Measurements from ENCODE around the gene LRRC34.

Gene LRRC34

GRCh38 chr3:169825316-169825715, 12.6 kb upstream of the LRRC34 start:
- no peak for TF ChIP-seq EZH2 (IDR thresholded peaks at IDR 0.05)
- no peak for TF ChIP-seq FOXP2 (optimal IDR thresholded peaks at IDR 0.05; ENCODE audit: control extremely low read depth, extremely low read length, insufficient read depth)
- no peak for TF ChIP-seq POLR2AphosphoS5 (IDR thresholded peaks at IDR 0.05; ENCODE audit: borderline replicate concordance, low read depth, low read length)
- no peak overlapping the region for H3K4me3 ChIP-seq
- no peak for DNase-seq (ENCODE audit: low read depth, low spot score)
- H3K27ac ChIP-seq = no peak overlapping the region
- H3K9ac ChIP-seq (ENCODE audit: insufficient read length) = no peak overlapping the region
- H3K9me3 ChIP-seq (ENCODE audit: low read depth, low read length) = no peaks in the 10 kb centered on the region
- H3K36me3 ChIP-seq (ENCODE audit: insufficient read depth, low read length) = no peaks in the 10 kb centered on the region

GRCh38 chr3:169822983-169823382, 10.3 kb upstream of the LRRC34 start:
- TF ChIP-seq POLR2AphosphoS5 (IDR thresholded peaks at IDR 0.05; ENCODE audit: borderline replicate concordance, low read depth, low read length) (no peak), EZH2 (IDR thresholded peaks at IDR 0.05) (no peak)
- Histone ChIP-seq H3K9ac (ENCODE audit: insufficient read length) (no peak overlapping the region), H3K27ac (no peak overlapping the region), H3K9me3 (ENCODE audit: low read depth, low read length) (no peaks in the 10 kb centered on the region), H3K36me3 (ENCODE audit: insufficient read depth, low read length) (no peaks in the 10 kb centered on the region), H3K4me3 (no peak overlapping the region)
- DNase-seq (ENCODE audit: low read depth, low spot score) = no peak

- H3K27ac ChIP-seq = no peak overlapping the region
- no peak overlapping the region for H3K4me3 ChIP-seq
- H3K9me3 ChIP-seq (ENCODE audit: low read depth, low read length) = no peaks in the 10 kb centered on the region
- TF ChIP-seq EZH2 (IDR thresholded peaks at IDR 0.05) (no peak), FOXP2 (optimal IDR thresholded peaks at IDR 0.05; ENCODE audit: control extremely low read depth, extremely low read length, insufficient read depth) (no peak), POLR2AphosphoS5 (IDR thresholded peaks at IDR 0.05; ENCODE audit: borderline replicate concordance, low read depth, low read length) (no peak)
- H3K9ac ChIP-seq (ENCODE audit: insufficient read length) = no peak overlapping the region
- DNase-seq (ENCODE audit: low read depth, low spot score) = no peak
- H3K36me3 ChIP-seq (ENCODE audit: insufficient read depth, low read length) = no peaks in the 10 kb centered on the region
These were observed 9.8 kb upstream of the LRRC34 start for GRCh38 chr3:169822540-169822939.

- Histone ChIP-seq H3K9ac (ENCODE audit: insufficient read length) (no peak overlapping the region), H3K27ac (no peak overlapping the region), H3K9me3 (ENCODE audit: low read depth, low read length) (no peaks in the 10 kb centered on the region), H3K4me3 (no peak overlapping the region), H3K36me3 (ENCODE audit: insufficient read depth, low read length) (no peaks in the 10 kb centered on the region)
- no peak for DNase-seq (ENCODE audit: low read depth, low spot score)
- TF ChIP-seq EZH2 (IDR thresholded peaks at IDR 0.05) (no peak), FOXP2 (optimal IDR thresholded peaks at IDR 0.05; ENCODE audit: control extremely low read depth, extremely low read length, insufficient read depth) (no peak), POLR2AphosphoS5 (IDR thresholded peaks at IDR 0.05; ENCODE audit: borderline replicate concordance, low read depth, low read length) (no peak)
These were observed 9.4 kb upstream of the LRRC34 start for GRCh38 chr3:169822091-169822490.

GRCh38 chr3:169818316-169818715, 5.6 kb upstream of the LRRC34 start:
- Histone ChIP-seq H3K36me3 (ENCODE audit: insufficient read depth, low read length) (no peaks in the 10 kb centered on the region), H3K9me3 (ENCODE audit: low read depth, low read length) (no peaks in the 10 kb centered on the region), H3K9ac (ENCODE audit: insufficient read length) (no peak overlapping the region), H3K4me3 (no peak overlapping the region), H3K27ac (no peak overlapping the region)
- no peak for DNase-seq (ENCODE audit: low read depth, low spot score)
- TF ChIP-seq POLR2AphosphoS5 (IDR thresholded peaks at IDR 0.05; ENCODE audit: borderline replicate concordance, low read depth, low read length) (no peak), EZH2 (IDR thresholded peaks at IDR 0.05) (no peak), FOXP2 (optimal IDR thresholded peaks at IDR 0.05; ENCODE audit: control extremely low read depth, extremely low read length, insufficient read depth) (no peak)

- no peaks in the 10 kb centered on the region for H3K36me3 ChIP-seq (ENCODE audit: insufficient read depth, low read length)
These were observed 3.0 kb upstream of the LRRC34 start for GRCh38 chr3:169815590-169816150.

GRCh38 chr3:169813757-169814517, 1.2 kb upstream of the LRRC34 start:
- no peaks in the 10 kb centered on the region for H3K36me3 ChIP-seq (ENCODE audit: insufficient read depth, low read length)
- no peak overlapping the region for H3K9ac ChIP-seq (ENCODE audit: insufficient read length)
- H3K27ac ChIP-seq = no peak overlapping the region
- no peaks in the 10 kb centered on the region for H3K9me3 ChIP-seq (ENCODE audit: low read depth, low read length)
- TF ChIP-seq POLR2AphosphoS5 (IDR thresholded peaks at IDR 0.05; ENCODE audit: borderline replicate concordance, low read depth, low read length) = no peak
- no peak for DNase-seq (ENCODE audit: low read depth, low spot score)
- no peak overlapping the region for H3K4me3 ChIP-seq

More at GRCh38 chr3:169815590-169816150, 3.0 kb upstream of the LRRC34 start:
- Histone ChIP-seq H3K9ac (ENCODE audit: insufficient read length) (no peak overlapping the region), H3K27ac (no peak overlapping the region), H3K4me3 (no peak overlapping the region), H3K9me3 (ENCODE audit: low read depth, low read length) (no peaks in the 10 kb centered on the region)
- DNase-seq (ENCODE audit: low read depth, low spot score) = no peak
- TF ChIP-seq POLR2AphosphoS5 (IDR thresholded peaks at IDR 0.05; ENCODE audit: borderline replicate concordance, low read depth, low read length) = no peak
- no peak for TF ChIP-seq FOXP2 (optimal IDR thresholded peaks at IDR 0.05; ENCODE audit: control extremely low read depth, extremely low read length, insufficient read depth)
- no peak for TF ChIP-seq EZH2 (IDR thresholded peaks at IDR 0.05)

GRCh38 chr3:169813278-169813677, 574 bp upstream of the LRRC34 start:
- Histone ChIP-seq H3K9ac (ENCODE audit: insufficient read length) (no peak overlapping the region), H3K27ac (no peak overlapping the region), H3K4me3 (no peak overlapping the region), H3K9me3 (ENCODE audit: low read depth, low read length) (no peaks in the 10 kb centered on the region), H3K36me3 (ENCODE audit: insufficient read depth, low read length) (no peaks in the 10 kb centered on the region)
- DNase-seq (ENCODE audit: low read depth, low spot score) = no peak
- TF ChIP-seq POLR2AphosphoS5 (IDR thresholded peaks at IDR 0.05; ENCODE audit: borderline replicate concordance, low read depth, low read length) (no peak), FOXP2 (optimal IDR thresholded peaks at IDR 0.05; ENCODE audit: control extremely low read depth, extremely low read length, insufficient read depth) (no peak), EZH2 (IDR thresholded peaks at IDR 0.05) (no peak)
